SK-N-SH (cell line): ENCODE data around the gene CELF5.

Experiments
- CTCF ChIP-seq: fragments of 200-600 bp; sonication (generic); IDR thresholded peaks from 2 replicates; pipeline ENCODE4 v1.6.1; 2017; ENCODE audit warnings: antibody characterized with exemption, mild to moderate bottlenecking, moderate library complexity
- EP300 ChIP-seq, 2 experiments: IDR thresholded peaks; 2 replicates each; pipeline versions ENCODE4 v1.4.0 to v1.6.1; 2012; ENCODE audit warnings: borderline replicate concordance in 1 of 2, low read depth in 1 of 2, low read length in 1 of 2
- USF2 ChIP-seq: fragments of 150-350 bp; IDR thresholded peaks from 2 replicates; pipeline ENCODE4 v1.6.1; 2017; ENCODE audit warnings: antibody characterized with exemption, low read length, low read depth, borderline replicate concordance

GRCh38 chr19:3201072-3201700 lies 23.3 kb upstream of the CELF5 start:
- no peak for TF ChIP-seq EP300 (IDR thresholded peaks at IDR 0.05; ENCODE audit: borderline replicate concordance in 1 of 2, low read depth in 1 of 2, low read length in 1 of 2)
- no peak for TF ChIP-seq CTCF
- TF ChIP-seq USF2, result no peak
